GM12892 (cell line): ENCODE results near the gene HSPB1.

Experiments
- POLR2A ChIP-seq: IDR thresholded peaks from 2 replicates; pipeline ENCODE4 v1.6.1; 2011; ENCODE audit warnings: low read depth, low read length, control low read depth
- POLR2AphosphoS5 ChIP-seq: IDR thresholded peaks from 2 replicates; pipeline ENCODE4 v1.6.1; 2011; ENCODE audit warnings: low read depth, low read length, control low read depth
- TAF1 ChIP-seq: IDR thresholded peaks from 2 replicates; pipeline ENCODE4 v1.6.1; 2011; ENCODE audit warnings: low read depth, mild to moderate bottlenecking, control low read depth, low read length, borderline replicate concordance

- TF ChIP-seq TAF1, result no peak
- TF ChIP-seq POLR2AphosphoS5, result no peak
- TF ChIP-seq POLR2A, result no peak
Observed at GRCh38 chr7:76300166-76300731, 2.2 kb upstream of the HSPB1 start.
